Panc1 (cell line): ENCODE results near the gene MRGPRD. TPM values are rescaled to one million over a fixed set of nuclear protein-coding genes. Genes with fewer than 3 reads are reported as not detected.

Source experiments
- ATAC-seq: fragments of 200-7000 bp; cut with Tn5 transposase; 2 replicates; pipeline ENCODE4 v1.9.1; 2020; ENCODE audit warnings: mild to moderate bottlenecking, moderate library complexity
- BruUV-seq: library from RNA; stranded (reverse); fragments of 400-500 nt; replicated peaks from 2 replicates; lab custom pipeline; 2021; lab: Mats Ljungman, UMichigan
- CTCF ChIA-PET: fragments of 300-600 bp; sonication (Branson Sonifier 250); formaldehyde crosslinking; loops from one replicate; lab custom pipeline; 2022; ENCODE audit warnings: antibody characterized with exemption; lab: Charles Lee
- POLR2A ChIA-PET: fragments of 300-600 bp; sonication (Branson Sonifier 250); formaldehyde crosslinking; loops from one replicate; lab custom pipeline; 2022; ENCODE audit warnings: antibody characterized with exemption; lab: Charles Lee
- DNase-seq: peaks from one replicate; pipeline ENCODE4 v3.0.0-alpha.2; 2010; ENCODE audit warnings: low read depth, low spot score
- H3K27ac ChIP-seq: 2 replicates; pipeline ENCODE4 v1.5.1; 2011; ENCODE audit warnings: mild to moderate bottlenecking, low read length, inconsistent platforms
- H3K27me3 ChIP-seq: fragments of 200-500 bp; sonication (Bioruptor generic); 2 replicates; pipeline ENCODE4 v1.6.0; 2014; ENCODE audit warnings: low read length, inconsistent platforms; ENCODE audit not compliant: control insufficient read depth, insufficient read depth
- H3K36me3 ChIP-seq: fragments of 200-500 bp; sonication (Bioruptor generic); 2 replicates; pipeline ENCODE4 v1.5.1; 2014; ENCODE audit warnings: inconsistent platforms, mild to moderate bottlenecking, low read length, moderate library complexity; ENCODE audit not compliant: control insufficient read depth, insufficient read depth
- H3K4me1 ChIP-seq: 2 replicates; pipeline ENCODE4 v1.5.1; 2011; ENCODE audit warnings: inconsistent platforms, mild to moderate bottlenecking, low read length, moderate library complexity; ENCODE audit not compliant: control insufficient read depth, insufficient read depth
- H3K4me3 ChIP-seq, 2 experiments: 2 replicates each; pipeline ENCODE4 v1.5.1; 2011 to 2012; ENCODE audit warnings: low read depth in 2 of 2, low read length in 2 of 2, mild to moderate bottlenecking in 2 of 2, inconsistent platforms in 1 of 2, moderate library complexity in 1 of 2
- H3K9me3 ChIP-seq: fragments of 200-500 bp; sonication (Bioruptor generic); 2 replicates; pipeline ENCODE4 v1.5.1; 2014; ENCODE audit warnings: low read depth, mild to moderate bottlenecking, inconsistent platforms, low read length, moderate library complexity; ENCODE audit not compliant: control insufficient read depth, insufficient read depth
- CTCF ChIP-seq: fragments of 450-650 bp; IDR thresholded peaks from 2 replicates; pipeline ENCODE4 v1.5.1; 2017; ENCODE audit warnings: mild to moderate bottlenecking
- POLR2AphosphoS5 ChIP-seq: IDR thresholded peaks from 2 replicates; pipeline ENCODE4 v1.6.1; 2012; ENCODE audit warnings: mild to moderate bottlenecking, low read depth, low read length, moderate library complexity
- SIN3A ChIP-seq: IDR thresholded peaks from 2 replicates; pipeline ENCODE4 v1.6.1; 2012; ENCODE audit warnings: low read depth, mild to moderate bottlenecking, low read length, moderate library complexity, borderline replicate concordance; ENCODE audit not compliant: insufficient read depth
- TCF7L2 ChIP-seq: IDR thresholded peaks from 2 replicates; pipeline ENCODE4 v1.6.1; 2011; ENCODE audit warnings: mild to moderate bottlenecking, low read depth, low read length, inconsistent platforms
- in situ Hi-C: cut with HindIII; loops from 2 replicates; pipeline ENCODE4 v1.10.0; 2016; ENCODE audit warnings: low sequenced_read_pairs, low pct_unique_long_range_greater_than_20kb
- intact Hi-C: fragments of 100-400 bp; cut with micrococcal nuclease; formaldehyde crosslinking; loops from one replicate; pipeline ENCODE4 v1.10.0; 2022; ENCODE audit not compliant: unreplicated experiment
- total RNA-seq: library from RNA; stranded (reverse); gene quantifications from one replicate; pipeline ENCODE4 v1.2.1, GENCODE V29; 2021; ENCODE audit not compliant: unreplicated experiment
- TF ChIP-seq, protein P1 (sequence below), 2 experiments: IDR thresholded peaks; 2 replicates each; pipeline ENCODE4 v1.6.1; 2011 to 2012; ENCODE audit warnings: low read depth in 2 of 2, control low read depth in 1 of 2, low read length in 1 of 2, mild to moderate bottlenecking in 1 of 2, moderate library complexity in 1 of 2; ENCODE audit not compliant: insufficient read depth in 1 of 2

MRGPRD gene
- total RNA-seq, 1 experiment from 2014 or later: not detected

DNA sequence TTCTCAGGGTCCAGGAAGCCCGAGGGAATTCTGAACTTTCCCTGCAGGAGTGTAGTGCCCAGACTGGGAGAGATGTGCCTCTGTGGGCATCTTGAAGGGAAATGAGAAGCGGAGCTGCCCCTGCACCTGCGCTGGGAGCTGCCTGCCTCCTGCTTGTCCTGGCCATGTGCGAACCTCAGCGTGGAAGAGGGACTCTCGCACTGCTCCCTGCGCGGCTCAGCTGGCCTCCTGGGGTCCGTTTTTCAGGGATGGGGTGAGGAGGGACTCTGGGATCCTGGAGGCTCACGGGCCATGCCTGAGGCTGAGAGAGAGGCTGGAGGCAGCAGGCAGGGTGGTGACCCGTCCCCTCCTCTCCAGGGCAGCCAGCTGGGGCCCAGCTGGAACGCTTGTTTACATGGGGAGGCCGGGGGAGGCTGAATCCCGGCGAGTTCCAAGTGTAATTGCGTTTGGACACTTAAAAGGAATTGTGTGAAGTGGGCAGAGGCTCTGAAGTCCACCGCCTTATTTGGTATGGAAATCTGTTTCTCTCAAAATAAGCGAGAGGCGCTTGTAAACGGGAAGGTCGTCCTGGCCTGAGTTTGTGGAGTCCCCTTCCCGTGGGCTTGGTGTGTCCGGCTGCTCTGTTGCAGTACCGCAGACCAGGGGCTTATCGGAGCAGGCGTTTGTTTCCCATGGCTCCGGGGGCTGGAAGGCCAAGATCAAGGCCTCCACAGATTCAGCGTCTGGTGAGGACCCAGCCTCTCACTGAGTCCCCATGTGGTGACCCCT is 33.5 kb upstream of the MRGPRD start:
- no peaks in the 10 kb centered on the region for H3K27me3 ChIP-seq
- H3K27ac ChIP-seq: no peak overlapping the region
- no peak for DNase-seq
- intact Hi-C loops (no loop called here), in situ Hi-C loops (no loop called here)
- H3K4me3 ChIP-seq: no peak overlapping the region
- peaks cover 26% of the 10 kb centered on the region for H3K4me1 ChIP-seq
- TF ChIP-seq SIN3A (no peak), POLR2AphosphoS5 (no peak), TCF7L2 (no peak), CTCF (no peak)
- TF ChIP-seq, protein P1, sequence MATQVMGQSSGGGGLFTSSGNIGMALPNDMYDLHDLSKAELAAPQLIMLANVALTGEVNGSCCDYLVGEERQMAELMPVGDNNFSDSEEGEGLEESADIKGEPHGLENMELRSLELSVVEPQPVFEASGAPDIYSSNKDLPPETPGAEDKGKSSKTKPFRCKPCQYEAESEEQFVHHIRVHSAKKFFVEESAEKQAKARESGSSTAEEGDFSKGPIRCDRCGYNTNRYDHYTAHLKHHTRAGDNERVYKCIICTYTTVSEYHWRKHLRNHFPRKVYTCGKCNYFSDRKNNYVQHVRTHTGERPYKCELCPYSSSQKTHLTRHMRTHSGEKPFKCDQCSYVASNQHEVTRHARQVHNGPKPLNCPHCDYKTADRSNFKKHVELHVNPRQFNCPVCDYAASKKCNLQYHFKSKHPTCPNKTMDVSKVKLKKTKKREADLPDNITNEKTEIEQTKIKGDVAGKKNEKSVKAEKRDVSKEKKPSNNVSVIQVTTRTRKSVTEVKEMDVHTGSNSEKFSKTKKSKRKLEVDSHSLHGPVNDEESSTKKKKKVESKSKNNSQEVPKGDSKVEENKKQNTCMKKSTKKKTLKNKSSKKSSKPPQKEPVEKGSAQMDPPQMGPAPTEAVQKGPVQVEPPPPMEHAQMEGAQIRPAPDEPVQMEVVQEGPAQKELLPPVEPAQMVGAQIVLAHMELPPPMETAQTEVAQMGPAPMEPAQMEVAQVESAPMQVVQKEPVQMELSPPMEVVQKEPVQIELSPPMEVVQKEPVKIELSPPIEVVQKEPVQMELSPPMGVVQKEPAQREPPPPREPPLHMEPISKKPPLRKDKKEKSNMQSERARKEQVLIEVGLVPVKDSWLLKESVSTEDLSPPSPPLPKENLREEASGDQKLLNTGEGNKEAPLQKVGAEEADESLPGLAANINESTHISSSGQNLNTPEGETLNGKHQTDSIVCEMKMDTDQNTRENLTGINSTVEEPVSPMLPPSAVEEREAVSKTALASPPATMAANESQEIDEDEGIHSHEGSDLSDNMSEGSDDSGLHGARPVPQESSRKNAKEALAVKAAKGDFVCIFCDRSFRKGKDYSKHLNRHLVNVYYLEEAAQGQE (IDR thresholded peaks at IDR 0.05; ENCODE audit: insufficient read depth in 1 of 2, low read depth in 2 of 2, low read length in 1 of 2): no peak
- ChIA-PET POLR2A (no interaction called here), CTCF (interaction anchor here (0.6 kb wide), 1 partner anchor 1856 kb away, joined by 5 read pairs; no protein-coding TSS in a partner anchor)
- no peaks in the 10 kb centered on the region for H3K36me3 ChIP-seq
- no peaks in the 10 kb centered on the region for H3K9me3 ChIP-seq
- no TSS peak for BruUV-seq
- ATAC-seq: no peak

DNA sequence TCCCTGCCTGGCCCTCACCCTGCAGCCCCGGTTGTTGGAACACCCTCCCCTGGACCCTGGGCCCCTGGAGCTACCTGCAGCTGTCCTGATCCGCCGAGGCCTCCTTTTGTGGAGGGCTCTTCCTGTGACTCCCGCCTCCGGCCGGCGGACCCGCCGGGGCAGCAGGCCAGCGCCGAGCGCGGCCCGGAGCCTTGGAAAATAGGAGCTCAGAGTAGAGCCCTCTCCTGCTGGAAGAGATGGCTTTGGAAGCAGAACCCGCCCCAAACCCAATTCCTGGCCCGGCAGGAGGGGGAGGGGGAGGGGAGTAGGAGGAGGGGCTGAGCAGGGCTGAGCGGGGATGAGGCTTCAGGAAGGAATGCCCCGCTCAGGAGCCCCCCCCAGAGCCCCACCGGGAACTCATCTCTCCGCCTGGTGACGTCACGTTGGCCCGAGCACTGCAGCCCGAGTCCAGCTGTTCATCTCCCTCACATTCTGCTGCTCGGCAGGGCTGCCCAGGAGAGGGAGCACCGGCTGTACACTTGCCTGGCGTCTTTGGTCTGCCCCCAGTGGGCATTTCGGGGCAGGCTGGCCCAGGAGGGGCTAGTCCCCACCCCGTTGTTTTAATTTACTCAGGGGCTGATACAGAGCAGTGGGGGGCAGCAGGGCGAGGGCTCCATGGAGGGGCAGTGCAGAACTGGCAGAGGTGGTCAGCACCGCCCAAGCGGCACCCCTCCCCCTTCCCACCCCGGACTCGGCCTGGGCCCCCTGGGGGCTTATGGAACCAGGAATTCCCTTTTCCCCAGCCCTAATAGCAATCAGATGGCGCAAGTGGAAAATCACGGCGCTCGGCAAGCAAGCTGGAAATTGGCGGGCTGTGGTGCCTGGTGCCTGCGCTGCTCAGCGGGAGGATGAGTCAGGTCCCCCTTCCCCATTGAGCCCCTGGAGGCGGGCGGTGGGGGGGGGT is 32.5 kb upstream of the MRGPRD start, which contains the start of gene MRGPRF:
MRGPRF (minus strand) TSS at position 238 of the 943 bp plus-strand sequence. CDS start 3,345 bp downstream, outside the sequence.
- no TSS peak for BruUV-seq
- POLR2A ChIA-PET: no interaction called here
- Histone ChIP-seq H3K27ac (no peak within 1 kb of the TSS), H3K27me3 (no peaks in the 10 kb centered on the region), H3K36me3 (no peaks in the 10 kb centered on the region), H3K4me1 (peaks cover 35% of the 10 kb centered on the region), H3K4me3 (no peak within 1 kb of the TSS), H3K9me3 (no peaks in the 10 kb centered on the region)
- no peak for TF ChIP-seq CTCF
- no peak for TF ChIP-seq SIN3A
- no peak for TF ChIP-seq TCF7L2
- TF ChIP-seq, protein P1 (IDR thresholded peaks at IDR 0.05; ENCODE audit: insufficient read depth in 1 of 2, low read depth in 2 of 2, low read length in 1 of 2): no peak
- no peak for TF ChIP-seq POLR2AphosphoS5
- no peak for DNase-seq
- ATAC-seq: no peak
- in situ Hi-C loops (no loop called here), intact Hi-C loops (no loop called here)
- CTCF ChIA-PET: interaction anchor here (0.7 kb wide), 1 partner anchor 31 kb away, joined by 4 read pairs; no protein-coding TSS in a partner anchor
